A204.1 (cell line): ENCODE results near the gene ATP6AP1.

Source experiments
- FAIRE-seq: peaks from 2 replicates; lab custom pipeline; 2012; peaks lifted over from hg19 to GRCh38; lab: Jason Lieb, UNC

ATP6AP1 gene

DNA sequence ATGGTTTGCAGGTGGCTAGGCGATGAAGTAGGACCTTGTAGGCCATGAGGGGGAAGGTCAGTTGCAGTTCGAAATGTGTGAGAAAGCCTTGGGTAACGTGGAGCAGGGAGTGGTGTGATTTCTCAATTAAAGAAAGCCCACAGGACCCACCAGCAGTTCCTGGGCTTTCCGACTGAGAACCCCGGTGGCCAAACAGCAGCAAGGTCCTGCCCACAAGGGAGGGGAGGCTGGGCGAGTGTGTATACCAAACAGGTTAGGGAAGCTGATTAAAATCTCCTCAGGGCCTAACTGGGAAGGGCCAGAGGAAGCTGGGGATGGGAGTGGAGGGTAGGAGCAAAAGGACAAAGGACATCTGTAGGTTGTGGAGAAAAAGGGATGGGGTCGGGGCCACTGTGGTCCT lies 2.4 kb downstream of the ATP6AP1 start:
- FAIRE-seq: no peak

DNA sequence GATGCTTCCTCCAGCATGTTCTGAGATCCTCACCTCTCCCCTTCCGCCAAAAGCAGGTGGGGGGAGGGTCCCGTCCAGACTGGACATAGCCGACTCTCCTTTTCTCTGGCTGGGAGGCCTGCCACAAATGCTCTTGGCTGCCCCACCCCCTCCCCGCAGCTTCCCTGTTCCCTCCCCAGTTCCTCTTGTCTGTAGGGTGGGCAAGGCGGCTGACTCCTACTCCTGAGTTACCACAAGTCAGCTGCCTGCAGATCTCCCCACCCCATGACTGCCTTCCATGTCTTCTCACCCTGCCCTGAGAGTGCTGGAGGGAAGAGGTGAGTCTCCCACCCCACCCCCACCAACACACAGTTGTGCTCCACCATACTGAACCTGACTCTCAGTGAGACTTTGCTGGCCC lies 2.9 kb downstream of the ATP6AP1 start:
- FAIRE-seq: no peak

DNA sequence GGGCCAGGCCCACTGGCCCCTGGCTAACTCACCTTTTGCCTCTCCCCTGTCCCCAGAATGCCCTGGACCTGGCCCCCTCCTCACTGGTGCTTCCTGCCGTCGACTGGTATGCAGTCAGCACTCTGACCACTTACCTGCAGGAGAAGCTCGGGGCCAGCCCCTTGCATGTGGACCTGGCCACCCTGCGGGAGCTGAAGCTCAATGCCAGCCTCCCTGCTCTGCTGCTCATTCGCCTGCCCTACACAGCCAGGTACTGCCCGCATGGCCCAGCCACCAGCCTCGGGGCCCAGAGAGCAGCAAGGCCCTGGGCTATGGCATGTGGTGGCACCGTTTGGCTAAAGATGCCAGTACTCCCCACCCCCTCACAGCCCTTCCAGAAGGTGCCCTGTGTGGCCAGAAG lies 3.7 kb downstream of the ATP6AP1 start:
- no peak for FAIRE-seq

DNA sequence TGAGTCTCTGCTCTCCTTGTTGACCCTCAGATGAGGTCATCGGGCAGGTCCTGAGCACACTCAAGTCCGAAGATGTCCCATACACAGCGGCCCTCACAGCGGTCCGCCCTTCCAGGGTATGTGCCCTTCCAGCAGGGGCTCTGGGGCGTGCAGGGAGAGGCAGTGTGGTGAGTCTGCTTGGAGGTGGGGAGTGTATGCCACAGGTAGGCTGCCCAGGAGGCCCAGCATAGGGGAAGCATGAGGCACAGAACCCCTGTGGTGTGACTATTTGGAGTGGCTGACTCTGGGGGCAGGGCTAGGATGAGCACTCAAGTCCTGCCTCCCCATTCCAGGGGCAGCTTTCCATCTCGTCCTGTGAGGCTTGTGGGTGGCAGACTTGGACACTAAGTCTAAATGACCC lies 5.1 kb downstream of the ATP6AP1 start:
- FAIRE-seq: no peak

DNA sequence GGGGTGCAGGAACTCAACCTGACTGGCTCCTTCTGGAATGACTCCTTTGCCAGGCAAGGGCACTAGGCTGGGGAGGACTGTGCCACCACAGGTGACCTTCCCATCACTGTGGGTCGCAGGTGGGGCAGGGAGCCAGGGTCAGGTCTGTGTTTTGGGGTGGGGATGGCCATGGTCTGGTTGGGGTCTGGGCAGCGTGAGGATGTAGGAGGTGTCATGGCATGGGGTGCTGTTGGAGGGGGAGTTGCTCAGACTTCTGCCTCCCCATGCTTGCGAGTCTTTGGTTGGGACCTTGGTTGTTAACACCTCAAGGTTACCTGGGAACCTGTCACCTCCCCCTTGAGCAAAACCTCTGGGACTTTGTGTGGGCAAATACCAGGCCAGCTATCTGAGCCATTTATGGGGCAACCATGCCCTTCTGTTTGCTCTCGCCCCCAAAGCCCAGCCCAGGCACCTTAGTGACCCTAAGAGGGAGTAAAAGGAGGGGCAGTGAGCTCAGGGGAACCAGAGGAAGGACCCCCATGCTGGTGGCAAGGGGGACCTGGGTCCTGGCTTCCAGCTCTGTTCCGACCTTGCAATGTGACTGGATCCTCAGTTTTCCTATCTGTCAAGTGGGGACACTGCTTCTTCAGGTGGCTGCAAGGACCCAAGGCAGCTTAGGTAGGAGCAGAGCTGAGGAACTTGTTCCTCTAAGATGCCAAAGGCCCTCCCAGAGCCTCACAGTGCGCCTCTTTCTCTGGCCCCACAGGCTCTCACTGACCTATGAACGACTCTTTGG lies 6.1 kb downstream of the ATP6AP1 start:
- no peak for FAIRE-seq

DNA sequence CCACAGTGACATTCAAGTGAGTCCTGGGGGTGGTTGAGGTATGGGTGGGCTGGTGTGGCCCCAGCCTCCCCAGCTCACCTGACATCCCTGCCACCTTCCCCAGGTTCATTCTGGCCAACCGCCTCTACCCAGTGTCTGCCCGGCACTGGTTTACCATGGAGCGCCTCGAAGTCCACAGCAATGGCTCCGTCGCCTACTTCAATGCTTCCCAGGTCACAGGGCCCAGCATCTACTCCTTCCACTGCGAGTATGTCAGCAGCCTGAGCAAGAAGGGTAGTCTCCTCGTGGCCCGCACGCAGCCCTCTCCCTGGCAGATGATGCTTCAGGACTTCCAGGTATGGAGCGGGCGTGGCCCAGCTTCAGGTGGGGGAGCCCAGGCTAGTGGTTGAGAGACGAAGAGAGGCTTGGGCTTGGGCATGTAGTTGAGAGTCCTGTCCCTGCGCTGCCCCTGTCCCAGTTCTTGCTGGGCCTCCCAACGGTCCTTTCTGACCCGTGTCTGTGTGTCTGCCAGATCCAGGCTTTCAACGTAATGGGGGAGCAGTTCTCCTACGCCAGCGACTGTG lies 6.8 kb downstream of the ATP6AP1 start:
- no peak for FAIRE-seq

DNA sequence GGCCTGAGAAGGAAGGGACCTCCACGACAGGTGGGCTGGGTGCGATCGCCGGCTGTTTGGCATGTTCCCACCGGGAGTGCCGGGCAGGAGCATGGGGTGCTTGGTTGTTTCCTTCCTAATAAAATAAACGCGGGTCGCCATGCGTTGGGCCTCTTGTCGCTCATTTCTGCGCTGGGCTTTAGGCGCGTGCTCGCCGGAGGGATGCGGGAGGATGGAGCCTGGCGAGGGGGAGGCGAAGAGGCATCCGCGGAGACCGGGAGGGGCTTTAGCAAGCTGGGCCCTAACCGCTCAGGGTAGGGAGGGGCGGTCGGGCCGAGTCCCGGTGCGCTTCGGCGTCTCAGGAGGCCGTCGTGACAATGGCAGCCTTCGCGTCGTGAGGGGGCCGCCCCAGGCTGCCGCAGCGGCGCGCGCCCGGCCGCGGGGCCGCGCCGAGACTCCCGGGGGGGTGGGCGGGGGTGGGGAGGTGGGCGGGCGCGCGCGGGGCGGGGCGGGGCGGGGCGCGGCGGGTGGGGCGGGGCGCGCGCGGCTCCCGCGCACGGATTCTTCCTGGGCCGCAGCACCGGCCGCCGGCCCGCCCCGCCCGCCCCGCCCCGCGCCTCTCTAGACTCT lies 8.0 kb downstream of the ATP6AP1 start:
- FAIRE-seq: no peak

DNA sequence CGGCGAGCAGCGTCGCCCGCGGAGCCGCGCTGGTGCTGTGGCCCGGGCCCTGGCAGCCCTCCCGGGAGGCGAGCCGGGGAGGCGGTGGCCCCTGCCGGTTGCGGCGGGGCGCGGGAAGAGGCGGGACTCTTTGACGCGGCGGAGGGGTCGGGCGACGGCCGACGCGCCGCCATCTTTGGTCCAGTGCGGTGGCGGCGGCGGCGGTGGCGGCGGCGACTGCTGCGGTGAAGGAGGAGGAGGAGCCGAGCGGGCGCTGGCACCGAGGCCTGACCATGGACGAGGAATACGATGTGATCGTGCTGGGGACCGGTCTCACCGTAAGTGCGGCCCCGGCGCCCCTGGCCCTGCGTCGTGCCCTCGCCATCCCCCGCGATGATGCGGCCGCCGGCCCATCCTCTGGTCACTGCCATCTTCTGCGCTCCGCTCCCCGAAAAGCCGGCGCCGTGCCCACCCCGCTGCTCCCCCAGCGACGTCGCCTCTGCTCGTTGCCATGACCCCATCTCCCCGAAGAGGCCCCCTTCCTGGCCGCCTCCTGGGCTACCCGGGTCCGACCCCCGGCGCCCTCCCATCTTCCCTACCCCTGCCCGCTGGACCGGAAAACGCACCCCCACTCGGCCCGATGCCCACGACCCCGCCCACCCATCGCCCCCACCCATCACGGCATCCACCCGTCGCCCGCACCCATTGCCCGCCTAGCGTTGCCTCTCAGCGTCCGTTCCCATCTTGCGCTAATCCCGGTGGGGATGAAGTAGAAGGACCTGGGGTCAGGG lies 8.7 kb downstream of the ATP6AP1 start, which contains the start of gene GDI1:
TSS of gene GDI1 (plus strand) at position 172 of the 770 bp plus-strand sequence. CDS start at position 273, 101 bp downstream.
- no peak for FAIRE-seq

DNA sequence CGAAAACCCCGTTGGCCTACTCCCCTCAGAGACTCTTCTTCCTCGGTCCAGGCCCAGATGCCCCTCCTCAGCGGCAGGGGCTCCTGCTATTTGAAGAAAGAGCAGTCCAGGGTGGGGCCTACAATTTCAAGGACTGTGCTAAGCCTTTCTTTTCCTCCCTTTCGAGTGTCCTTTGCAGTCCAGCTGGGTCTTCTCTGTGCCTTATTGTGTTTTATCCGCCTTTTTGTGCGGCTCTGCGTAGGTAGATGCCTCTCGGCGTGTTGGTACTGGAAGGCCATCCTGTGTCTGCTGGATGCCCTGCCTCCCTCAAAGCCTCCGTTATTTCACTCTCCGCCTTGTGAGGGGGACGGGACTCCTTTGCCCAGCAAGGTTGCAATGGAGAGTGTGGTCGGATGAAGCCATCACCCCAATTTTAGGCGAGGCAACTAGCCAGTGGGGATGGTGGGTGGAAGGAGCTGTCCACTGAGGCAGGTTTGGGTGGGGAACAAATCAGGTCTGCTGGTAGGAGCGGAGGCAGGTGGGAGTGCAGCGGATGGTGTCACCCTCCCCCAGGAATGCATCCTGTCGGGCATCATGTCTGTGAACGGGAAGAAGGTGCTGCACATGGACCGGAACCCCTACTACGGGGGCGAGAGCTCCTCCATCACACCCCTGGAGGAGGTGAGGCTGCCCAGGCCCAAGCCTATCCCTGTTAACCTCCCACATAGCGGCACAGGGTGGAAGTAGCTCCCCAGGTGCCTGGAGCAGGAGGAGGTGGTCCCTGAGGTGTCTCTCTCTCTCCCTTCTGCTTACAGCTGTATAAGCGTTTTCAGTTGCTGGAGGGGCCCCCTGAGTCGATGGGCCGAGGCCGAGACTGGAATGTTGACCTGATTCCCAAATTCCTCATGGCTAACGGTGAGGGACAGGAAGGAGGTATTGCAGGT lies 9.8 kb downstream of the ATP6AP1 start:
- no peak for FAIRE-seq

DNA sequence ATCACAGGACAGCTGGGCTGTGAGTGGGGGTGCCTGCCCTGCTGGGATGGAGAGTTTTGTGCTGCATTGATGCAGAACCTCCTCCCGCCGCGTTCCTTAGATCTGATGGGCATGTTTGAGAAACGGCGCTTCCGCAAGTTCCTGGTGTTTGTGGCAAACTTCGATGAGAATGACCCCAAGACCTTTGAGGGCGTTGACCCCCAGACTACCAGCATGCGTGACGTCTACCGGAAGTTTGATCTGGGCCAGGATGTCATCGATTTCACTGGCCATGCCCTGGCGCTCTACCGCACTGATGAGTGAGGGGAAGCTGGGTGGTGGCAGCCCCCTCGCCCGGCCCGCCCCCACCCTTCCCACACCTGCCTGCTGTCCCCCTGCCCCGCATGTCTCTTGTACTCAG lies 11.4 kb downstream of the ATP6AP1 start:
- FAIRE-seq: no peak

DNA sequence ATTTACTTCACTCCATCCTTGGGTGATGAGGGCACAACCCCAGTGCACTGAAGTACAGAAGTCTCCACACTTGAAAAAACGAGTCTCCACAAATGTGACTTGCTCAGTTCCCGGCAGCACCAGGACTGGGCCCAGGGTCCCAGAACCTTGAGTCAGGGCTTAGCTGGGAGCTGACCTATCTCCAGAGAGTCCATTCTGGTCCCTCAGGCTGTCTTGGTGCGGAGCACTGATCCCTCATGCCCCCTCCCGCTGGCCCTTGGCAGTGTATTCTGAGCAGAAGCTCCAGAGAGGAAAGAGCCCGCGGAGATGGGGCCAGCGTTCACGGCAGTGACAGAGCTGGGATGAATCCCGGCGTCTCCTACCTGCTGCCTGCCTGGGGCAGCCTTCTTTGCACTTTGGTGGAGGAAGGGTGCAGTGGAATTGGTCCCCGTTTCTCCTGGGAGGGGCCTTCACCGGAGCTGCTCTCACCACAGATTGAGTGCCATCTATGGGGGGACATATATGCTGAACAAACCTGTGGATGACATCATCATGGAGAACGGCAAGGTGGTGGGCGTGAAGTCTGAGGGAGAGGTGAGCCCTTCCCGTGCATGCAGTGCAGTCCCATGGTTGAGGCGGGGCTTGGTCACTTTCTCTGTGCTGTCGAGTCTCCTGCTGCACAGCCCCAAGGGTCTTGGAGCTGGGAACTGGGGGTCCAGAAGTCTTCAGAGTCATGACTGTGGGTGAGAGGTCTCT lies 12.3 kb downstream of the ATP6AP1 start:
- FAIRE-seq: no peak

DNA sequence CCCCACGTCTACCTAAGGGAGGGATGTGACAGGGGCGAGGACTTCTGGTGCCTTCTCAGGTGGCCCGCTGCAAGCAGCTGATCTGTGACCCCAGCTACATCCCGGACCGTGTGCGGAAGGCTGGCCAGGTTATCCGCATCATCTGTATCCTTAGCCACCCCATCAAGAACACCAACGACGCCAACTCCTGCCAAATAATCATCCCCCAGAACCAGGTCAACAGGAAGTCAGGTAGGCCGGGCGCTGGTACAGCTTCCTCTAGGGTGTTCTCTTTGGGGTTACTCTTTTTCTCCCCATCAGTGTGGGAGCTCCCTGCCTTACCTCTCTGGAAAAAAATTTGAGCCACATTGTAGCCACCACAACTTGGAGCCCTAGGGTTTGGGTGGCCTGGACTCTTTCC lies 13.1 kb downstream of the ATP6AP1 start:
- FAIRE-seq: no peak

DNA sequence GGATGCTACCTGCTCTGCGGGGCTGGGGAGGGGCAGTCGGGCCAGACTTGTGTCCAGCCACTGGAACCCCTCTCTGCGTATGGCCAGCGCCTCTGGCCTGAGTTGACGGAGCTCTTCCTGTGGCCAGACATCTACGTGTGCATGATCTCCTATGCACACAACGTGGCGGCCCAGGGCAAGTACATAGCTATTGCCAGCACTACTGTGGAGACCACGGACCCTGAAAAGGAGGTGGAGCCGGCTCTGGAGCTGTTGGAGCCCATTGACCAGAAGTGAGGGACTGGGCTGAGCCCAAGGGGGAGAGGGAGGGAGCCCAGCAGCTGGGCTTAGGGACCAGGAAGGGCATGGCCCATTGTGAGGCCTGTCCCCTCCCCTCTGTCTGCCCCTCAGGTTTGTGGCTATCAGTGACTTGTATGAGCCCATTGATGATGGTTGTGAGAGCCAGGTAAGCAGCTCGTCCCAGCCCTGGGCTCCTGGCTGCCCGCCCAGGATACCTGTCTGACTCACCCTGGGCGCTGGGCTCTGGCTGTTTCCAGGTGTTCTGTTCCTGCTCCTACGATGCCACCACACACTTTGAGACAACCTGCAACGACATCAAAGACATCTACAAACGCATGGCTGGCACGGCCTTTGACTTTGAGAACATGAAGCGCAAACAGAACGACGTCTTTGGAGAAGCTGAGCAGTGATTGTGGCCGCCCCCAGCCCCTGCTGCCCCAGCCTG lies 13.7 kb downstream of the ATP6AP1 start:
- FAIRE-seq: no peak

DNA sequence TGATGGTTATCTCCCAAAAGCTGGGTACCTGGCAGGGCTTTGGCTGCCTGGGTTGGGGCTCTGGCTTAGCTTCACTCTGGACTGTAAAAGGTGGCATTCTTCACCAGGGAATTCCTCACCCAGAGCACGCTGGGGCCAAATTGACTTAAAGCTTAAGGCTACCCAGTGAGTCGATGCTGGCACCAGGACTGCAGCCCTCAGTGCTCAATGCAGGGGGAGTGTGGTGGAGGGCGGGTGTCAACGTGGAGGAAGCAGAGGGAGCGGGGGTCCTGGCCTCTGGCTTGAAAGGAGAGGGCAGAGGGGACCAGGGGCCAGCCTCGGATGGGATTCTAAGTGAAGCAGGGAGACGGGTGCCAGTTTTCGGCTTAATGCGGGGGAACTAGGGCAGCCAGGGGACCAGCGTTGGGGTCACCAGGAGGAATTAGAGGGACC lies 15.0 kb downstream of the ATP6AP1 start:
- FAIRE-seq: no peak

DNA sequence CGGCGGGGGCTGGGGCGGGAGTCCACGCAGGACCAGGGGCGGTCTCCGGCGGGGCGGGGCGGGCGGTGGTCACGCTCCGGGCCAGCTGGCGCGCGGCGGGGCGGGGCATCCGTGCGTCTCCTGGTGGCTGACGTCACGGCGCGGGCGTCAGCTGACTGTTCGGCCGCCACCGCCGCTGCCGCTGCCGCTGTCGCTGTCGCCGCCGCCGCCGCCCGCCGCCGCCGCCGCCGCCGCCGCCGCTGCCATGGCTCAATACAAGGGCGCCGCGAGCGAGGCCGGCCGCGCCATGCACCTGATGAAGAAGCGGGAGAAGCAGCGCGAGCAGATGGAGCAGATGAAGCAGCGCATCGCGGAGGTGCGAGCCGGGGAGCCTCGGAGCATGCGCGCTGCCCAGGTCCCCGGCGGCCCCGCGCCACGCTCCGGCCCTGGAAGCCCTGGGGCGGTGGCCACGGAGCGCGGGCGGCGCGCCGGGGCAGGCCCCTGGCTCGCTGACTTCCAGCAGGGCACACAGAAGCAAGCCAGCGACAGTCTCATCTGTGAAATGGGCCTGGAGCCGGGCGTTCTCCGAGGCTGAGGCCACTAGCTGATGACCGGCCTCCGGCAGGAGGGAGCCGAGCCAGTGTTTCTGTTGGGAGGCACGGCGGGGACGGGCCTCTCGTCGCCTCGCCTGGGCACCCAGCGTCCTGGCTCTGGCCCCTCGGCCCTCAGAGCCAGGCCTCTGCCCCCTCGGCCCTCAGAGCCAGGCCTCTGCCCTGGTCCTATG lies 15.7 kb downstream of the ATP6AP1 start, which contains the start of gene FAM50A:
TSS of gene FAM50A (plus strand) at position 150 of the 763 bp plus-strand sequence. CDS start at position 245, 95 bp downstream.
- FAIRE-seq: no peak

DNA sequence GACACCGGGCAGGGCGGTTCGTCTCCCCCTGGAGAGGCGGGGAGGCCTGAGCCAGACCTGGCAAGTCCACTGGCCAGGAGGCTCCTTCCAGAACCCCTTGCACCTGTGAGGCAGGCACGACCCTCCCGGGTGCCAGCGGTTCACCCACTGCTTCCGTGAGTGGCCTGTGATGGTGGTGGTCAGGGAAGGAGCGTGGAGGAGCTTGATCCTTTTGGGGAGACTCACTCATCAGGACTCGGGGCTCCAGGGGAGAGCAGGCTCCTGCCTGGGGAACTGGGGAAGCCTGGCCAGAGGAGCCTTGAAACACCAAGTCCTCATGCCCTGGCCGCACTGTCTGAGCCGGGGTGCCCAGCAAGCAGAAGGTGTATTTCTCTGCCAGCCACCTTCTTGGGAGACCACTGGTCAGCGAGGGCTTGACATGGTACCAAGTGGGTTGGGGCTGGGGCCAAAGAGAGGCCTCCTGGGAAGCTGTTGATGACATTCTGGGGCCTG lies 16.3 kb downstream of the ATP6AP1 start:
- no peak for FAIRE-seq

DNA sequence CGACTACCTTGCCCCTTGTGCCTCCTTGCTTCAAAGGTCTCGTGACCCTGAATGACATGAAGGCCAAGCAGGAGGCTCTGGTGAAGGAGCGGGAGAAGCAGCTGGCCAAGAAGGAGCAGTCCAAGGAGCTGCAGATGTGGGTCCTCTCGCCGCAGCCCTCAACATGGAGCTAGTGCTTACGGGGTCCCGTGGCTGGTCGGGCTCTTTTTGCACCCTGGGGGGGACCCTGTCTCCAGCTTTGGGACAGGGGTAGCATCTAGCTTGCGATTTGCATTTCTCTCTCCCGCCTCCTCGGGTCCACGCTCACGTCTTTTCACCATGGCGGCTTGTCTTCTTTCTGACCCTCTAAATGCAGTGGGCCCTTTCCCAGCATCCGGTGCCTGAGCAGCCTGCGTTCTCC lies 17.3 kb downstream of the ATP6AP1 start:
- FAIRE-seq: no peak

DNA sequence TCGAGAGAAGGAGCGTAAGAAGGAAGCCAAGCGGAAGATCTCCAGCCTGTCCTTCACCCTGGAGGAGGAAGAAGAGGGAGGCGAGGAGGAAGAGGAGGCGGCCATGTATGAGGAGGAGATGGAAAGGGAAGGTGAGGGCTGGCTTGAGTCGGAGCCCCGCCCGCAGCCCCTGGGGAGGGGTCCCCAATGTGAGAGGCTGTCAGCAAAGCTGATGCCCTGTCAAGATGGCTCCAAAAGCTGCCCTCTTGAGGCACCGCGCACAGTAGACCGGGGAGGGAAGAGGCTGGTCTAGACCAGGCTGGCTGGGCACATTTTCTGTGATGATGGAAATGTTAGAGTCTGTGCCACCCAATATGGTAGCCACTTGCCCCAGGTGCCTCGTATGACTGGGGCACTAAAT lies 18.0 kb downstream of the ATP6AP1 start:
- FAIRE-seq: no peak

DNA sequence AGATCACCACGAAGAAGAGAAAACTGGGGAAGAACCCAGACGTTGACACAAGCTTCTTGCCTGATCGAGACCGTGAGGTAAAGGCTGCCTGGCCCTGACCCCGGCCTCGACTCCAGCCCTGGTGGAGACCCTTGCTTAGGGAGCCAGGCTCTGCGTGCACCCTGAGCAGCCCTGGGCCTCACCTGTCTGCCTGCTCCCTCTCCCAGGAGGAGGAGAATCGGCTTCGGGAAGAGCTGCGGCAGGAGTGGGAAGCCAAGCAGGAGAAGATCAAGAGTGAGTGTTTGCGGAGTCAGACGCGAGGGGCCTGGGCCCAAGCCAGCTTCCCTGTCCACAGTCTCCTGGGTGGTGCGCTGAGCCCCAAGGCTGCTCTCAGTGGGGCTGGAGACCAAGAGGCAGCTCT lies 20.0 kb downstream of the ATP6AP1 start:
- no peak for FAIRE-seq
